ENCODE data around the gene DND1. TPM values are rescaled to one million over a fixed set of nuclear protein-coding genes. Genes with fewer than 3 reads are reported as not detected.
"Not testable (repeated sequence)": the region's sequence is repeated elsewhere in the genome, so short reads cannot be mapped to it uniquely, and the experiment has no call there.

DND1 gene
- total RNA-seq, 2 donors from 2014 or later = 3.3 to 7.8 TPM

GRCh38 chr5:140690941-140691924, 17.9 kb upstream of the DND1 start, which contains the start of the genes HARS1 and HARS2:
Gene HARS1, minus strand, starts transcription at chr5:140691370. Its CDS starts 66 bp downstream, at chr5:140691304.
Gene HARS2, plus strand, starts transcription at chr5:140691455. Its CDS starts 194 bp downstream, at chr5:140691649.
- peak; percentile 98 for ATAC-seq
- Mint-ChIP-seq H3K36me3 (peaks cover 12% of the 10 kb centered on the region), H3K27me3 (no peaks in the 10 kb centered on the region), H3K27ac (peak within 1 kb of the TSS; percentile 92 to 94), H3K9me3 (no peaks in the 10 kb centered on the region), H3K4me3 (peak within 1 kb of the TSS; percentile 100), H3K4me1 (ENCODE audit: low read depth in 2 of 2) (peaks cover 25 to 34% of the 10 kb centered on the region in 2 donors)
- DNase-seq (ENCODE audit: low spot score) = peak; percentile 94

- no peaks in the 10 kb centered on the region for H3K9me3 Mint-ChIP-seq
- H3K27ac Mint-ChIP-seq = peak overlapping the region; percentile 92 to 94
- peaks cover 23 to 34% of the 10 kb centered on the region in 2 donors for H3K4me1 Mint-ChIP-seq (ENCODE audit: low read depth in 2 of 2)
- ATAC-seq = no peak
- peak overlapping the region; percentile 100 for H3K4me3 Mint-ChIP-seq
- no peak for DNase-seq (ENCODE audit: low spot score)
- H3K36me3 Mint-ChIP-seq = peaks cover 5% of the 10 kb centered on the region
- no peaks in the 10 kb centered on the region for H3K27me3 Mint-ChIP-seq
Observed at GRCh38 chr5:140690376-140690932, 17.1 kb upstream of the DND1 start.

GRCh38 chr5:140678993-140679392, 5.6 kb upstream of the DND1 start:
- H3K9me3 Mint-ChIP-seq = no peaks in the 10 kb centered on the region
- DNase-seq (ENCODE audit: low spot score) (no peak), ATAC-seq (no peak)
- no peak overlapping the region for H3K4me3 Mint-ChIP-seq
- no peaks in the 10 kb centered on the region for H3K4me1 Mint-ChIP-seq (ENCODE audit: low read depth in 2 of 2)
- H3K27ac Mint-ChIP-seq = no peak overlapping the region
- H3K36me3 Mint-ChIP-seq = peaks cover 31% of the 10 kb centered on the region
- H3K27me3 Mint-ChIP-seq = no peaks in the 10 kb centered on the region

GRCh38 chr5:140677947-140678346, 4.6 kb upstream of the DND1 start:
- Mint-ChIP-seq H3K27me3 (no peaks in the 10 kb centered on the region), H3K4me1 (ENCODE audit: low read depth in 2 of 2) (no peaks in the 10 kb centered on the region), H3K9me3 (no peaks in the 10 kb centered on the region), H3K4me3 (no peak overlapping the region), H3K27ac (peak overlapping the region in 1 of 2 donors; percentile 27), H3K36me3 (peaks cover 28% of the 10 kb centered on the region)
- ATAC-seq = peak in 1 of 2 donors; percentile 41
- no peak for DNase-seq (ENCODE audit: low spot score)

GRCh38 chr5:140674629-140675028, 1.3 kb upstream of the DND1 start:
- ATAC-seq = no peak
- H3K27ac Mint-ChIP-seq = no peak overlapping the region
- peaks cover 25% of the 10 kb centered on the region for H3K36me3 Mint-ChIP-seq

GRCh38 chr5:140674211-140674610, 835 bp upstream of the DND1 start:
- Mint-ChIP-seq H3K4me3 (no peak overlapping the region), H3K27ac (no peak overlapping the region), H3K9me3 (no peaks in the 10 kb centered on the region), H3K27me3 (no peaks in the 10 kb centered on the region), H3K36me3 (peaks cover 25% of the 10 kb centered on the region), H3K4me1 (ENCODE audit: low read depth in 2 of 2) (peaks cover 0 to 3% of the 10 kb centered on the region in 2 donors)
- ATAC-seq (no peak), DNase-seq (ENCODE audit: low spot score) (no peak)

More at GRCh38 chr5:140674629-140675028, 1.3 kb upstream of the DND1 start:
- H3K4me1 Mint-ChIP-seq (ENCODE audit: low read depth in 2 of 2) = peaks cover 0 to 3% of the 10 kb centered on the region in 2 donors
- H3K9me3 Mint-ChIP-seq = no peaks in the 10 kb centered on the region
- H3K4me3 Mint-ChIP-seq = no peak overlapping the region
- DNase-seq (ENCODE audit: low spot score) = no peak
- no peaks in the 10 kb centered on the region for H3K27me3 Mint-ChIP-seq

- Mint-ChIP-seq H3K4me1 (ENCODE audit: low read depth in 2 of 2) (peaks cover 6 to 10% of the 10 kb centered on the region in 2 donors), H3K36me3 (peaks cover 24% of the 10 kb centered on the region), H3K27me3 (no peaks in the 10 kb centered on the region), H3K4me3 (no peak overlapping the region), H3K27ac (no peak overlapping the region), H3K9me3 (no peaks in the 10 kb centered on the region)
- no peak for DNase-seq (ENCODE audit: low spot score)
- ATAC-seq = peak; percentile 11 to 37
Observed at GRCh38 chr5:140672455-140673186, 755 bp downstream of the DND1 start.

- no peak for ATAC-seq
Observed at GRCh38 chr5:140671472-140672125, 1.8 kb downstream of the DND1 start.

GRCh38 chr5:140671035-140671434, 2.3 kb downstream of the DND1 start:
- H3K4me3 Mint-ChIP-seq, H3K27me3 Mint-ChIP-seq: not testable (repeated sequence)

More at GRCh38 chr5:140671472-140672125, 1.8 kb downstream of the DND1 start:
- H3K9me3 Mint-ChIP-seq = no peaks in the 10 kb centered on the region
- no peak overlapping the region for H3K27ac Mint-ChIP-seq
- no peak for DNase-seq (ENCODE audit: low spot score)
- H3K4me1 Mint-ChIP-seq (ENCODE audit: low read depth in 2 of 2) = peaks cover 17 to 20% of the 10 kb centered on the region in 2 donors
- H3K4me3 Mint-ChIP-seq = no peak overlapping the region
- no peaks in the 10 kb centered on the region for H3K27me3 Mint-ChIP-seq
- peaks cover 25% of the 10 kb centered on the region for H3K36me3 Mint-ChIP-seq

GRCh38 chr5:140664359-140665119, 8.8 kb downstream of the DND1 start, which contains the start of gene WDR55:
Gene WDR55, plus strand, starts transcription at chr5:140664904. Its CDS starts 9 bp downstream, at chr5:140664913.
- peak; percentile 99 for DNase-seq (ENCODE audit: low spot score)
- Mint-ChIP-seq H3K4me1 (ENCODE audit: low read depth in 2 of 2) (peaks cover 29 to 35% of the 10 kb centered on the region in 2 donors), H3K27ac (peak within 1 kb of the TSS; percentile 95 to 99), H3K9me3 (no peaks in the 10 kb centered on the region), H3K36me3 (peaks cover 41% of the 10 kb centered on the region), H3K4me3 (peak within 1 kb of the TSS; percentile 99), H3K27me3 (no peaks in the 10 kb centered on the region)
- ATAC-seq = peak; percentile 98 to 99

More at GRCh38 chr5:140671035-140671434, 2.3 kb downstream of the DND1 start:
- not testable (repeated sequence) for ATAC-seq; H3K27ac Mint-ChIP-seq; H3K9me3 Mint-ChIP-seq; DNase-seq (ENCODE audit: low spot score)
- Mint-ChIP-seq H3K4me1 (ENCODE audit: low read depth in 2 of 2) (peaks cover 22 to 25% of the 10 kb centered on the region in 2 donors), H3K36me3 (peaks cover 25% of the 10 kb centered on the region)

GRCh38 chr5:140664030-140664358, 9.4 kb downstream of the DND1 start:
- Mint-ChIP-seq H3K27me3 (no peaks in the 10 kb centered on the region), H3K36me3 (peaks cover 45% of the 10 kb centered on the region), H3K9me3 (no peaks in the 10 kb centered on the region), H3K4me3 (peak overlapping the region; percentile 99), H3K4me1 (ENCODE audit: low read depth in 2 of 2) (peaks cover 29 to 35% of the 10 kb centered on the region in 2 donors), H3K27ac (peak overlapping the region; percentile 95 to 99)
- ATAC-seq (no peak), DNase-seq (ENCODE audit: low spot score) (no peak)

- not testable (repeated sequence) for DNase-seq (ENCODE audit: low spot score); ATAC-seq; H3K27ac Mint-ChIP-seq; H3K27me3 Mint-ChIP-seq; H3K9me3 Mint-ChIP-seq; H3K4me3 Mint-ChIP-seq
- H3K36me3 Mint-ChIP-seq = peaks cover 47% of the 10 kb centered on the region
- H3K4me1 Mint-ChIP-seq (ENCODE audit: low read depth in 2 of 2) = peaks cover 12 to 17% of the 10 kb centered on the region in 2 donors
Observed at GRCh38 chr5:140660371-140660770, 13.0 kb downstream of the DND1 start.

Measured in natural killer cell treated with Interleukin-12 subunit alpha and Interleukin-12 subunit beta and Interleukin-15 and Interleukin-18, amount 100 ng/mL, for 72 hours (primary cell).